Ovary (tissue), 3 donors: ENCODE measurements around the gene ADAMTS20.

ENCODE experiments used
- POLR2A ChIP-seq: fragments of 450-650 bp; IDR thresholded peaks from one replicate; pipeline ENCODE4 v1.6.1; 2017; ENCODE audit warnings: antibody characterized with exemption, mild to moderate bottlenecking, moderate library complexity
- TF ChIP-seq, protein P1 (sequence below), 3 donors: fragments of 450-650 bp in 2 of 3; fragments of 200-600 bp in 1 of 3; IDR thresholded peaks; one replicate each; pipeline versions ENCODE4 v1.5.1 to v1.8.0; 2016 to 2022; ENCODE audit warnings: antibody characterized with exemption in 3 of 3, mild to moderate bottlenecking in 1 of 3
- donor health status: DM: no; HTN: no; CAD: no.

DNA sequence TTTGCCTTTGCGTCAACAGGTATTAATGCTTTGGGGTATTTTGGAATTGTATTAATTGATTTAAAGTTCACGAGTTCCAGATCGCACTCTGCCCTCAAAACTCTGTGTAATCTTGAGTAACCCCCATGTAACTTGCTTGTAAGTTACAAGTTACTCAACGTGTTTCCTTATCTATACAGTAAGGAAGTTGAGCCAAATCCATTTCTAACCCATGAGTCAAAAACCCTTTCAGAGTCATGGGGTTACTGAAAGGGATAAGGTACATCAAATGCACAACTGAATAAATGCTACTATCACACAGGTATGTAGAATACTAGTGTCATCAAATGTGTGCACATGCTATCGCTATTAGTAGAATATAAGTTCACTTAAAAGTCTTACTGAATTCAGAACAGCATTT, 28.6 kb upstream of the ADAMTS20 start:
- TF ChIP-seq, protein P1, sequence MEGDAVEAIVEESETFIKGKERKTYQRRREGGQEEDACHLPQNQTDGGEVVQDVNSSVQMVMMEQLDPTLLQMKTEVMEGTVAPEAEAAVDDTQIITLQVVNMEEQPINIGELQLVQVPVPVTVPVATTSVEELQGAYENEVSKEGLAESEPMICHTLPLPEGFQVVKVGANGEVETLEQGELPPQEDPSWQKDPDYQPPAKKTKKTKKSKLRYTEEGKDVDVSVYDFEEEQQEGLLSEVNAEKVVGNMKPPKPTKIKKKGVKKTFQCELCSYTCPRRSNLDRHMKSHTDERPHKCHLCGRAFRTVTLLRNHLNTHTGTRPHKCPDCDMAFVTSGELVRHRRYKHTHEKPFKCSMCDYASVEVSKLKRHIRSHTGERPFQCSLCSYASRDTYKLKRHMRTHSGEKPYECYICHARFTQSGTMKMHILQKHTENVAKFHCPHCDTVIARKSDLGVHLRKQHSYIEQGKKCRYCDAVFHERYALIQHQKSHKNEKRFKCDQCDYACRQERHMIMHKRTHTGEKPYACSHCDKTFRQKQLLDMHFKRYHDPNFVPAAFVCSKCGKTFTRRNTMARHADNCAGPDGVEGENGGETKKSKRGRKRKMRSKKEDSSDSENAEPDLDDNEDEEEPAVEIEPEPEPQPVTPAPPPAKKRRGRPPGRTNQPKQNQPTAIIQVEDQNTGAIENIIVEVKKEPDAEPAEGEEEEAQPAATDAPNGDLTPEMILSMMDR (IDR thresholded peaks at IDR 0.05) = no peak
- TF ChIP-seq POLR2A = no peak
